H1 (cell line): ENCODE data around the gene ULBP1. TPM values are rescaled to one million over a fixed set of nuclear protein-coding genes. Genes with fewer than 3 reads are reported as not detected.
A peak's percentile ranks its signal among the peaks of the same experiment; 100 is the strongest.

ENCODE experiments used
- CTCF ChIA-PET: fragments of 300-600 bp; sonication (Branson Sonifier 250); formaldehyde crosslinking; loops from one replicate; lab custom pipeline; 2021; ENCODE audit not compliant: partially characterized antibody; lab: Charles Lee
- POLR2A ChIA-PET: fragments of 300-600 bp; sonication (Branson Sonifier 250); formaldehyde crosslinking; loops from one replicate; lab custom pipeline; 2021; ENCODE audit warnings: inconsistent platforms; ENCODE audit not compliant: partially characterized antibody; lab: Charles Lee
- DNase-seq, 2 experiments: peaks; one replicate each; pipeline versions ENCODE4 v3.0.0 to v3.0.0-alpha.2; 2010 to 2022; ENCODE audit warnings: low spot score in 2 of 2, low read depth in 1 of 2, mixed read lengths in 1 of 2
- FAIRE-seq: peaks from 2 replicates; lab custom pipeline; 2011; peaks lifted over from hg19 to GRCh38; lab: Jason Lieb, UNC
- H2AFZ ChIP-seq: 2 replicates; pipeline ENCODE4 v1.8.1; 2012; ENCODE audit warnings: low read length, inconsistent platforms
- H2AK5ac ChIP-seq: 2 replicates; pipeline ENCODE4 v1.6.1; 2013; ENCODE audit warnings: low read depth, low read length
- H2BK120ac ChIP-seq: replicated peaks from 2 replicates; pipeline ENCODE3; 2013; ENCODE audit warnings: low read depth, low read length, inconsistent platforms
- H2BK12ac ChIP-seq: 2 replicates; pipeline ENCODE4 v1.6.1; 2013; ENCODE audit warnings: low read depth, low read length
- H2BK15ac ChIP-seq: 2 replicates; pipeline ENCODE4 v1.6.1; 2013; ENCODE audit warnings: low read length
- H2BK20ac ChIP-seq: 2 replicates; pipeline ENCODE4 v1.6.1; 2013; ENCODE audit warnings: low read length
- H2BK5ac ChIP-seq: 2 replicates; pipeline ENCODE4 v1.6.1; 2013; ENCODE audit warnings: low read depth, low read length
- H3K14ac ChIP-seq: 2 replicates; pipeline ENCODE4 v1.6.1; 2013; ENCODE audit warnings: inconsistent platforms; ENCODE audit not compliant: insufficient read length
- H3K18ac ChIP-seq: 2 replicates; pipeline ENCODE4 v1.6.1; 2013; ENCODE audit warnings: low read length; ENCODE audit errors: extremely low read depth
- H3K23ac ChIP-seq: 2 replicates; pipeline ENCODE4 v1.6.1; 2013; ENCODE audit warnings: inconsistent platforms; ENCODE audit not compliant: insufficient read length
- H3K23me2 ChIP-seq: 2 replicates; pipeline ENCODE4 v1.6.1; 2013; ENCODE audit warnings: low read depth, low read length
- H3K27ac ChIP-seq: 2 replicates; pipeline ENCODE4 v1.6.1; 2011; ENCODE audit warnings: low read depth, low read length, inconsistent platforms
- H3K27me3 ChIP-seq, 4 experiments: replicated peaks in 1 of 4; 1 replicate in 1 of 4; 2 replicates in 3 of 4; pipeline versions ENCODE4 v1.6.1 to v1.8.1; 2011 to 2013; ENCODE audit warnings: low read length in 3 of 4, mild to moderate bottlenecking in 3 of 4, inconsistent platforms in 2 of 4, mixed read lengths in 2 of 4, moderate library complexity in 1 of 4; ENCODE audit not compliant: control insufficient read depth in 3 of 4, insufficient read depth in 3 of 4; ENCODE audit errors: extremely low read depth in 1 of 4
- H3K36me3 ChIP-seq, 4 experiments: 2 replicates each; pipeline versions ENCODE4 v1.6.1 to v1.8.1; 2011 to 2013; ENCODE audit warnings: mild to moderate bottlenecking in 4 of 4, low read length in 3 of 4, moderate library complexity in 2 of 4, control low read depth in 1 of 4, inconsistent platforms in 1 of 4; ENCODE audit not compliant: insufficient read depth in 4 of 4, control insufficient read depth in 2 of 4
- H3K4ac ChIP-seq: replicated peaks from 2 replicates; pipeline ENCODE3; 2013; ENCODE audit warnings: low read length, low read depth, mixed read lengths, inconsistent platforms; ENCODE audit not compliant: insufficient read length
- H3K4me1 ChIP-seq, 4 experiments: replicated peaks in 1 of 4; 1 replicate in 1 of 4; 2 replicates in 3 of 4; pipeline versions ENCODE4 v1.6.1 to v1.8.1; 2011 to 2013; ENCODE audit warnings: low read length in 3 of 4, inconsistent platforms in 2 of 4, mixed read lengths in 1 of 4; ENCODE audit not compliant: insufficient read depth in 4 of 4, control insufficient read depth in 3 of 4
- H3K4me2 ChIP-seq, 2 experiments: 2 replicates each; pipeline versions ENCODE4 v1.6.1 to v1.8.1; 2011 to 2013; ENCODE audit warnings: low read depth in 2 of 2, low read length in 2 of 2, control low read depth in 1 of 2, inconsistent platforms in 1 of 2, mild to moderate bottlenecking in 1 of 2; ENCODE audit not compliant: insufficient read depth in 1 of 2
- H3K4me3 ChIP-seq, 4 experiments: fragments of 200-600, 300-600 bp in 1 of 4; sonication (generic), shearing (Covaris generic), sonication (Bioruptor Twin) in 1 of 4; 2 replicates each; pipeline versions ENCODE4 v1.5.1 to v1.8.1; 2011 to 2016; ENCODE audit warnings: low read length in 4 of 4, low read depth in 3 of 4, control low read depth in 2 of 4, inconsistent platforms in 2 of 4, mild to moderate bottlenecking in 2 of 4, mixed read lengths in 1 of 4, moderate library complexity in 1 of 4; ENCODE audit not compliant: insufficient read depth in 2 of 4; ENCODE audit errors: extremely low read depth in 1 of 4
- H3K56ac ChIP-seq: replicated peaks from 2 replicates; pipeline ENCODE3; 2013; ENCODE audit warnings: low read depth, mild to moderate bottlenecking, mixed read lengths, low read length, inconsistent platforms; ENCODE audit not compliant: insufficient read length
- H3K79me1 ChIP-seq: 2 replicates; pipeline ENCODE4 v1.6.1; 2013; ENCODE audit warnings: low read depth, low read length, control low read depth
- H3K79me2 ChIP-seq, 2 experiments: 2 replicates each; pipeline versions ENCODE4 v1.6.1 to v1.8.1; 2012 to 2013; ENCODE audit warnings: low read length in 2 of 2, mild to moderate bottlenecking in 2 of 2, inconsistent platforms in 1 of 2; ENCODE audit not compliant: insufficient read depth in 2 of 2, control insufficient read depth in 1 of 2
- H3K9ac ChIP-seq, 4 experiments: replicated peaks in 1 of 4; 1 replicate in 1 of 4; 2 replicates in 3 of 4; pipeline versions ENCODE4 v1.6.1 to v1.8.1; 2011 to 2013; ENCODE audit warnings: low read depth in 3 of 4, low read length in 3 of 4, control low read depth in 2 of 4, mild to moderate bottlenecking in 2 of 4, moderate library complexity in 2 of 4, inconsistent platforms in 1 of 4; ENCODE audit errors: extremely low read depth in 1 of 4
- H3K9me3 ChIP-seq, 2 experiments: 2 replicates each; pipeline versions ENCODE4 v1.6.1 to v1.8.1; 2012 to 2013; ENCODE audit warnings: mild to moderate bottlenecking in 2 of 2, moderate library complexity in 2 of 2, control low read depth in 1 of 2, inconsistent platforms in 1 of 2, low read depth in 1 of 2, low read length in 1 of 2, mixed read lengths in 1 of 2; ENCODE audit not compliant: insufficient read depth in 2 of 2
- H4K20me1 ChIP-seq, 2 experiments: replicated peaks in 1 of 2; 2 replicates each; pipeline versions ENCODE3 to v1.8.1; 2011 to 2013; ENCODE audit warnings: inconsistent platforms in 2 of 2, low read length in 2 of 2, mild to moderate bottlenecking in 1 of 2; ENCODE audit not compliant: insufficient read depth in 2 of 2, control insufficient read depth in 1 of 2
- H4K5ac ChIP-seq: 2 replicates; pipeline ENCODE4 v1.6.1; 2013; ENCODE audit warnings: low read length, low read depth, mixed read lengths, inconsistent platforms; ENCODE audit not compliant: insufficient read length
- H4K8ac ChIP-seq: 2 replicates; pipeline ENCODE4 v1.8.0; 2013; ENCODE audit warnings: mild to moderate bottlenecking, moderate library complexity, low read length, inconsistent platforms; ENCODE audit not compliant: insufficient read depth; ENCODE audit errors: extremely low read depth
- H4K91ac ChIP-seq: replicated peaks from 2 replicates; pipeline ENCODE3; 2013; ENCODE audit warnings: low read length, mixed read lengths, inconsistent platforms; ENCODE audit not compliant: insufficient read length
- ASH2L ChIP-seq: fragments of 200-600, 300-600 bp; sonication (generic); IDR thresholded peaks from one replicate; pipeline ENCODE4 v1.7.1; 2017; ENCODE audit warnings: low read length
- CEBPB ChIP-seq: IDR thresholded peaks from 2 replicates; pipeline ENCODE4 v1.6.1; 2012; ENCODE audit warnings: low read depth, low read length
- EGR1 ChIP-seq: IDR thresholded peaks from 2 replicates; pipeline ENCODE4 v1.6.1; 2011; ENCODE audit warnings: low read depth, low read length, borderline replicate concordance
- EZH2 ChIP-seq: fragments of 200-600 bp; sonication (generic); IDR thresholded peaks from 2 replicates; pipeline ENCODE4 v1.7.1; 2012; ENCODE audit warnings: low read depth, mild to moderate bottlenecking, moderate library complexity, low read length, inconsistent platforms; ENCODE audit not compliant: severe bottlenecking
- KDM5A ChIP-seq: fragments of 200-600 bp; IDR thresholded peaks from 2 replicates; pipeline ENCODE4 v1.7.1; 2012; ENCODE audit warnings: mild to moderate bottlenecking, low read length, inconsistent platforms, mixed read lengths
- NRF1 ChIP-seq: IDR thresholded peaks from 2 replicates; pipeline ENCODE4 v1.6.1; 2011; ENCODE audit warnings: mild to moderate bottlenecking, low read depth, low read length, improper control_type of control experiment
- POLR2AphosphoS5 ChIP-seq: IDR thresholded peaks from 2 replicates; pipeline ENCODE4 v1.6.1; 2011; ENCODE audit warnings: low read depth, low read length
- RAD21 ChIP-seq, 2 experiments: IDR thresholded peaks in 1 of 2; conservative IDR thresholded peaks in 1 of 2; 2 replicates each; pipeline ENCODE4 v1.6.1; 2011; ENCODE audit warnings: low read depth in 2 of 2, low read length in 2 of 2, improper control_type of control experiment in 1 of 2, inconsistent platforms in 1 of 2, mild to moderate bottlenecking in 1 of 2, moderate library complexity in 1 of 2
- SP1 ChIP-seq: IDR thresholded peaks from 2 replicates; pipeline ENCODE4 v1.6.1; 2011; ENCODE audit warnings: low read depth, low read length
- TCF12 ChIP-seq: IDR thresholded peaks from 2 replicates; pipeline ENCODE4 v1.6.1; 2011; ENCODE audit warnings: low read depth, mild to moderate bottlenecking, low read length
- YY1 ChIP-seq: IDR thresholded peaks from 2 replicates; pipeline ENCODE4 v1.6.1; 2011; ENCODE audit warnings: low read depth, mild to moderate bottlenecking, low read length
- WGBS, 2 experiments: shearing (Covaris generic) in 1 of 2; methylation state at CpG; one replicate each; pipeline versions ENCODE4 v1.1.6 to v1.1.7; 2013 to 2015; ENCODE audit warnings: low lambda C conversion rate in 2 of 2, mixed read lengths in 2 of 2, inconsistent platforms in 1 of 2, low coverage in 1 of 2, missing lambda C conversion rate in 1 of 2; ENCODE audit not compliant: insufficient replicate concordance in 2 of 2, insufficient coverage in 1 of 2, insufficient read length in 1 of 2; ENCODE audit errors: extremely low coverage in 1 of 2, missing lambda C conversion rate in 1 of 2; 5-methylcytosine and 5-hydroxymethylcytosine counted together
- polyA plus RNA-seq, 7 experiments: library from polyadenylated mRNA; depleted of rRNA in 3 of 7; stranded (reverse) in 5 of 7; unstranded in 2 of 7; fragments of >200 nt in 5 of 7; fragments of 200-250 nt in 2 of 7; gene quantifications; 1 replicate in 5 of 7; 2 replicates in 1 of 7; 4 replicates in 1 of 7; pipeline versions ENCODE4 v1.2.1 to v1.2.3, GENCODE V29; 2011 to 2013; ENCODE audit warnings: missing spikeins in 2 of 7, mixed read lengths in 2 of 7
- total RNA-seq: library from RNA; stranded (reverse); fragmentation: NEBNext Ultra II Directional; extraction: Animal tissue kit (Norgen Biotek cat#: 25700); gene quantifications from 2 replicates; pipeline ENCODE4 v1.2.1, GENCODE V29; 2021
- TF ChIP-seq, protein P1 (sequence below): IDR thresholded peaks from 2 replicates; pipeline ENCODE4 v1.6.1; 2012; ENCODE audit warnings: inconsistent platforms

ULBP1 gene
- total and polyA plus RNA-seq, 2 of the 8 experiments (the other 6 are each of a cell fraction or from before 2014, with no cell fraction given): 0.32 to 0.60 TPM

DNA sequence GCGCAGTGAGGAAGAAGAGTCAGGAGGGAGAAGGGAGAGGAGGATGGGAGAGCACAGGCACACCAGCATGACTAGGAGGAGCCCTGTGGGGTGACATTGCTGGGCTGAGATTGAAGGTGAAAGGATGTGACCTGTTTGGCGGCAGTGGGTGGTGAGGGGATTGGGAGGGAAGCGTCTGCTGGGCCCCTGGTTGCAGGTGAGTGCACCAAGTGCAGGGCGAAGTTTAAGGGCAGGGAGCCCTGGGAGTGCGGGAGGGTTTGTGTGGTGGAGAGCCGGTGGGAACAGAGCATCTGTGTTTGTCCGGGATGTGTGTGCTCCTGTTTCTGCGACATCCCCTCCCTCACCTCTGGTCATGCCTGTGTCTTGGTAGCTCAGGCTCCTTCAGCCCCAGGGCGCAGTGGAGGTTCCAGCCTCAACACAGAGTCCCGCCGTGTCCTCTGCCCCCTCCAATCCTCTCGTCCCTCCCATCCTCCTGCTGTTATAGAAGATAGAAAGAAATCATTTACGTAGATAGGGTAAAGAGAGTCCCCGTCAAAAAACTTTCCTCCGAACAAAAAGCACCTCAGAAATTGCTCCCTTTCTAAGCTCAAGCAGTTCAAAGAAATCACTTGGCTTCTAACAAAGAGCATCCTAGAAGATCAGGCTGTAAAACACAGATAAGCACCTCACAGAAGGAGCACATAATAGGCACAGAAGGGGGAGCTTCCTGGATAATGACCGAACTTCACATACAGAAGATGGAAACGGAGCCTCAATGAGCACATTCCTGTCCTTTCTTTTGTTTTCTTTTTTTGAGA lies 25.0 kb downstream of the ULBP1 start:
- H2BK15ac ChIP-seq: peak overlapping the region; percentile 72
- H3K27ac ChIP-seq: no peak overlapping the region
- H2BK120ac ChIP-seq: no peak overlapping the region
- H3K4me1 ChIP-seq: peaks cover 2 to 24% (median 15%) of the 10 kb centered on the region in 4 experiments
- no peak overlapping the region for H3K9ac ChIP-seq
- no peak overlapping the region for H4K91ac ChIP-seq
- peak overlapping the region; percentile 6; the same call in 1 of the 2 replicates for H2BK20ac ChIP-seq
- H3K9me3 ChIP-seq: no peaks in the 10 kb centered on the region
- H3K79me2 ChIP-seq: no peaks in the 10 kb centered on the region
- no peak overlapping the region for H3K4ac ChIP-seq
- peak overlapping the region in 1 of 4 experiments; percentile 30; a peak in 3 of 8 replicates for H3K4me3 ChIP-seq
- peak overlapping the region; percentile 47 to 62 for H3K4me2 ChIP-seq
- H3K27me3 ChIP-seq: peaks cover 82 to 97% (median 92%) of the 10 kb centered on the region in 4 experiments
- no peak overlapping the region for H4K8ac ChIP-seq
- DNase-seq (peak in 1 of 2 experiments; percentile 76), FAIRE-seq (peak; percentile 45)
- no peak overlapping the region for H2AFZ ChIP-seq
- H3K79me1 ChIP-seq: no peaks in the 10 kb centered on the region
- no peak overlapping the region; the same call in 1 of the 2 replicates for H3K18ac ChIP-seq
- peak overlapping the region; percentile 18; the same call in 1 of the 2 replicates for H2BK12ac ChIP-seq
- peaks cover 8 to 21% of the 10 kb centered on the region in 2 experiments for H4K20me1 ChIP-seq
- 2% methylated on average over 16 of the region's 17 CpGs; no CpG with 5 or more reads in 1 of the 2 experiments for WGBS, 2 experiments
- no peak overlapping the region for H2AK5ac ChIP-seq
- H3K23ac ChIP-seq: no peak overlapping the region
- POLR2A ChIA-PET: interaction anchor here (1.4 kb wide), 1 partner anchor 23 kb away, joined by 5 read pairs; no protein-coding TSS in a partner anchor
- no peaks in the 10 kb centered on the region for H3K36me3 ChIP-seq
- H3K56ac ChIP-seq: no peak overlapping the region
- no peak overlapping the region for H4K5ac ChIP-seq
- no peaks in the 10 kb centered on the region; the same call in 1 of the 2 replicates for H3K23me2 ChIP-seq
- H2BK5ac ChIP-seq: no peak overlapping the region
- CTCF ChIA-PET: interaction anchor here (0.8 to 3.6 kb wide), 3 partner anchors 9 to 38 kb away, joined by 3 to 20 read pairs (median 4); no protein-coding TSS in a partner anchor
- H3K14ac ChIP-seq: no peak overlapping the region
- no peak for TF ChIP-seq NRF1
- peak; percentile 40 for TF ChIP-seq EZH2
- peak; percentile 98 for TF ChIP-seq EGR1
- no peak for TF ChIP-seq CEBPB
- TF ChIP-seq ASH2L: peak; percentile 29
- TF ChIP-seq SP1: peak; percentile 49; the same call in 1 of the 2 replicates
- no peak for TF ChIP-seq RAD21 (IDR thresholded peaks at IDR 0.05 in 1 of 2, conservative IDR thresholded peaks at IDR 0.05 in 1 of 2; ENCODE audit: low read depth in 2 of 2, low read length in 2 of 2)
- TF ChIP-seq, protein P1, sequence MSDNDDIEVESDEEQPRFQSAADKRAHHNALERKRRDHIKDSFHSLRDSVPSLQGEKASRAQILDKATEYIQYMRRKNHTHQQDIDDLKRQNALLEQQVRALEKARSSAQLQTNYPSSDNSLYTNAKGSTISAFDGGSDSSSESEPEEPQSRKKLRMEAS: peak; percentile 70
- TF ChIP-seq POLR2AphosphoS5: no peak
- TF ChIP-seq KDM5A: no peak
- TF ChIP-seq YY1: peak; percentile 38; the same call in 1 of the 2 replicates
- peak; percentile 84 for TF ChIP-seq TCF12
